KMS-11 (cell line): ENCODE data around the gene TLR7.

Experiments used
- H2AFZ ChIP-seq: fragments of 200-600 bp; sonication (generic); 2 replicates; pipeline ENCODE4 v1.6.1; 2016; ENCODE audit warnings: antibody characterized with exemption, mixed run types, low read depth
- H3K27ac ChIP-seq: fragments of 200-600 bp; sonication (generic); 2 replicates; pipeline ENCODE4 v1.6.1; 2016; ENCODE audit warnings: mild to moderate bottlenecking, mixed run types
- H3K27me3 ChIP-seq: fragments of 200-600 bp; sonication (generic); 2 replicates; pipeline ENCODE4 v1.6.1; 2017; ENCODE audit warnings: mild to moderate bottlenecking, low read depth, mixed run types, moderate library complexity; ENCODE audit not compliant: insufficient read depth
- H3K36me3 ChIP-seq: fragments of 200-600 bp; sonication (generic); 2 replicates; pipeline ENCODE4 v1.6.1; 2017; ENCODE audit warnings: mild to moderate bottlenecking, mixed run types; ENCODE audit not compliant: insufficient read depth
- H3K4me1 ChIP-seq: fragments of 200-600 bp; sonication (generic); 2 replicates; pipeline ENCODE4 v1.6.1; 2016; ENCODE audit warnings: mild to moderate bottlenecking, low read depth, mixed run types; ENCODE audit not compliant: poor library complexity, severe bottlenecking
- H3K4me2 ChIP-seq: fragments of 200-600 bp; sonication (generic); 2 replicates; pipeline ENCODE4 v1.7.0; 2016; ENCODE audit warnings: mild to moderate bottlenecking, mixed run types
- H3K4me3 ChIP-seq: fragments of 200-600 bp; sonication (generic); IDR thresholded peaks from 2 replicates; pipeline ENCODE4 v1.6.1; 2017; ENCODE audit warnings: low read depth, low read length, mixed read lengths; ENCODE audit not compliant: insufficient read depth
- H3K79me2 ChIP-seq: fragments of 200-600 bp; sonication (generic); 2 replicates; pipeline ENCODE4 v1.6.1; 2016; ENCODE audit warnings: low read depth, mixed run types; ENCODE audit not compliant: insufficient read depth
- H3K9ac ChIP-seq: fragments of 200-600 bp; sonication (generic); 2 replicates; pipeline ENCODE4 v1.6.1; 2016; ENCODE audit warnings: mild to moderate bottlenecking, mixed run types
- H4K20me1 ChIP-seq: fragments of 200-600 bp; sonication (generic); 2 replicates; pipeline ENCODE4 v1.6.1; 2016; ENCODE audit warnings: mild to moderate bottlenecking, mixed run types; ENCODE audit not compliant: insufficient read depth
- TF ChIP-seq, protein P1 (sequence below): fragments of 200-600 bp; sonication (generic); conservative IDR thresholded peaks from 2 replicates; pipeline ENCODE4 v1.6.1; 2017; ENCODE audit warnings: low read depth, mild to moderate bottlenecking, antibody characterized with exemption, low read length, moderate library complexity, mixed read lengths

TLR7 gene

DNA sequence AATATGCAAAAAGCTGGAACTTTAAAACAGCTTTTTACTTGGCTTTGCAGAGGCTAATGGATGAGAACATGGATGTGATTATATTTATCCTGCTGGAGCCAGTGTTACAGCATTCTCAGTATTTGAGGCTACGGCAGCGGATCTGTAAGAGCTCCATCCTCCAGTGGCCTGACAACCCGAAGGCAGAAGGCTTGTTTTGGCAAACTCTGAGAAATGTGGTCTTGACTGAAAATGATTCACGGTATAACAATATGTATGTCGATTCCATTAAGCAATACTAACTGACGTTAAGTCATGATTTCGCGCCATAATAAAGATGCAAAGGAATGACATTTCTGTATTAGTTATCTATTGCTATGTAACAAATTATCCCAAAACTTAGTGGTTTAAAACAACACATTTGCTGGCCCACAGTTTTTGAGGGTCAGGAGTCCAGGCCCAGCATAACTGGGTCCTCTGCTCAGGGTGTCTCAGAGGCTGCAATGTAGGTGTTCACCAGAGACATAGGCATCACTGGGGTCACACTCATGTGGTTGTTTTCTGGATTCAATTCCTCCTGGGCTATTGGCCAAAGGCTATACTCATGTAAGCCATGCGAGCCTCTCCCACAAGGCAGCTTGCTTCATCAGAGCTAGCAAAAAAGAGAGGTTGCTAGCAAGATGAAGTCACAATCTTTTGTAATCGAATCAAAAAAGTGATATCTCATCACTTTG is 55.2 kb downstream of the TLR7 start:
- H3K4me3 ChIP-seq = no peak overlapping the region
- no peak overlapping the region for H2AFZ ChIP-seq
- H3K27me3 ChIP-seq = no peaks in the 10 kb centered on the region

GRCh38 chrX:12922599-12922919 is 55.7 kb downstream of the TLR7 start:
- Histone ChIP-seq H3K36me3 (no peaks in the 10 kb centered on the region), H3K4me2 (no peak overlapping the region), H3K4me3 (no peak overlapping the region), H3K27ac (no peak overlapping the region), H3K9ac (no peak overlapping the region), H3K4me1 (no peaks in the 10 kb centered on the region), H3K79me2 (no peaks in the 10 kb centered on the region), H3K27me3 (no peaks in the 10 kb centered on the region), H2AFZ (no peak overlapping the region), H4K20me1 (no peaks in the 10 kb centered on the region)
- TF ChIP-seq, protein P1, sequence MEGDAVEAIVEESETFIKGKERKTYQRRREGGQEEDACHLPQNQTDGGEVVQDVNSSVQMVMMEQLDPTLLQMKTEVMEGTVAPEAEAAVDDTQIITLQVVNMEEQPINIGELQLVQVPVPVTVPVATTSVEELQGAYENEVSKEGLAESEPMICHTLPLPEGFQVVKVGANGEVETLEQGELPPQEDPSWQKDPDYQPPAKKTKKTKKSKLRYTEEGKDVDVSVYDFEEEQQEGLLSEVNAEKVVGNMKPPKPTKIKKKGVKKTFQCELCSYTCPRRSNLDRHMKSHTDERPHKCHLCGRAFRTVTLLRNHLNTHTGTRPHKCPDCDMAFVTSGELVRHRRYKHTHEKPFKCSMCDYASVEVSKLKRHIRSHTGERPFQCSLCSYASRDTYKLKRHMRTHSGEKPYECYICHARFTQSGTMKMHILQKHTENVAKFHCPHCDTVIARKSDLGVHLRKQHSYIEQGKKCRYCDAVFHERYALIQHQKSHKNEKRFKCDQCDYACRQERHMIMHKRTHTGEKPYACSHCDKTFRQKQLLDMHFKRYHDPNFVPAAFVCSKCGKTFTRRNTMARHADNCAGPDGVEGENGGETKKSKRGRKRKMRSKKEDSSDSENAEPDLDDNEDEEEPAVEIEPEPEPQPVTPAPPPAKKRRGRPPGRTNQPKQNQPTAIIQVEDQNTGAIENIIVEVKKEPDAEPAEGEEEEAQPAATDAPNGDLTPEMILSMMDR = no peak

More for the DNA sequence above, 55.2 kb downstream of the TLR7 start:
- Histone ChIP-seq H3K9ac (no peak overlapping the region), H3K4me1 (no peaks in the 10 kb centered on the region), H3K4me2 (no peak overlapping the region), H4K20me1 (no peaks in the 10 kb centered on the region), H3K27ac (no peak overlapping the region), H3K36me3 (no peaks in the 10 kb centered on the region), H3K79me2 (no peaks in the 10 kb centered on the region)
- TF ChIP-seq, protein P1 = no peak

GRCh38 chrX:12929701-12930100 is 62.8 kb downstream of the TLR7 start:
- Histone ChIP-seq H3K79me2 (no peaks in the 10 kb centered on the region), H4K20me1 (no peaks in the 10 kb centered on the region), H3K36me3 (no peaks in the 10 kb centered on the region), H3K27ac (no peak overlapping the region), H3K4me2 (no peak overlapping the region), H3K4me3 (no peak overlapping the region), H2AFZ (no peak overlapping the region), H3K4me1 (no peaks in the 10 kb centered on the region), H3K27me3 (no peaks in the 10 kb centered on the region), H3K9ac (no peak overlapping the region)
- TF ChIP-seq, protein P1 = no peak

- Histone ChIP-seq H3K9ac (no peak overlapping the region), H3K27ac (no peak overlapping the region), H3K4me3 (no peak overlapping the region), H3K27me3 (no peaks in the 10 kb centered on the region), H3K4me2 (no peak overlapping the region), H3K79me2 (no peaks in the 10 kb centered on the region), H3K36me3 (no peaks in the 10 kb centered on the region), H2AFZ (no peak overlapping the region), H4K20me1 (no peaks in the 10 kb centered on the region), H3K4me1 (no peaks in the 10 kb centered on the region)
- TF ChIP-seq, protein P1 = no peak
Observed at GRCh38 chrX:12930150-12930549, 63.3 kb downstream of the TLR7 start.
